ENCODE data around the gene PARD3B. TPM values are rescaled to one million over a fixed set of nuclear protein-coding genes. Genes with fewer than 3 reads are reported as not detected.

Gene PARD3B
- total and polyA plus RNA-seq, 2 of the 13 experiments (the other 11 are each of a cell fraction or from before 2014, with no cell fraction given) = 0.71 to 2.3 TPM

DNA sequence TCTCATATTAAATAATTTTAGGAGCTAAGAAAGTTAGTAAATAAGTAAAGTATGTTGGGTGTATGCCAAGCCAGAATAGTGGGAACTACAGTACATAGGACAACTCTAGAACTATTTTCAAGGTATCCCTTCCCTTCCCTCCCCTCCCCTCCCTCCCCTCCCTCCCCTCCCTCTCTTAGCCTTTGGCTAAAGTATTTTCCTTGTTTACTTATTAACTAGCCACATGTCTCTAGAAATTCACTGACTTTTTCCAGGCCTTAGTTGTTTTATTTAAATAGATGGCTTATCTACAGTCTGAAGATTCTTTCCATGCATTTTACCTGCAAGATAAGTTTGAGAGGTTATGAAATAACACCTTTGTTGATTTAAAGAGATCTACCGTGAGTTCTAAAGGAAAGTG lies 402.1 kb downstream of the PARD3B start (continued):
- TF ChIP-seq ZNF33A (CRISPR knock-in tag; IDR thresholded peaks at IDR 0.05; ENCODE audit: borderline replicate concordance) = no peak
- 0 out of 2 replicates have a peak, but pooled peaks have one; percentile 33 for TF ChIP-seq BCL6 (CRISPR knock-in tag; IDR thresholded peaks at IDR 0.05)
- no peak for TF ChIP-seq ZBTB7A (CRISPR knock-in tag; IDR thresholded peaks at IDR 0.05)
- TF ChIP-seq SKIL (CRISPR knock-in tag; IDR thresholded peaks at IDR 0.05; ENCODE audit: borderline replicate concordance) = no peak
- TF ChIP-seq HDAC1 (CRISPR knock-in tag; IDR thresholded peaks at IDR 0.05) = no peak
- TF ChIP-seq, protein P1, sequence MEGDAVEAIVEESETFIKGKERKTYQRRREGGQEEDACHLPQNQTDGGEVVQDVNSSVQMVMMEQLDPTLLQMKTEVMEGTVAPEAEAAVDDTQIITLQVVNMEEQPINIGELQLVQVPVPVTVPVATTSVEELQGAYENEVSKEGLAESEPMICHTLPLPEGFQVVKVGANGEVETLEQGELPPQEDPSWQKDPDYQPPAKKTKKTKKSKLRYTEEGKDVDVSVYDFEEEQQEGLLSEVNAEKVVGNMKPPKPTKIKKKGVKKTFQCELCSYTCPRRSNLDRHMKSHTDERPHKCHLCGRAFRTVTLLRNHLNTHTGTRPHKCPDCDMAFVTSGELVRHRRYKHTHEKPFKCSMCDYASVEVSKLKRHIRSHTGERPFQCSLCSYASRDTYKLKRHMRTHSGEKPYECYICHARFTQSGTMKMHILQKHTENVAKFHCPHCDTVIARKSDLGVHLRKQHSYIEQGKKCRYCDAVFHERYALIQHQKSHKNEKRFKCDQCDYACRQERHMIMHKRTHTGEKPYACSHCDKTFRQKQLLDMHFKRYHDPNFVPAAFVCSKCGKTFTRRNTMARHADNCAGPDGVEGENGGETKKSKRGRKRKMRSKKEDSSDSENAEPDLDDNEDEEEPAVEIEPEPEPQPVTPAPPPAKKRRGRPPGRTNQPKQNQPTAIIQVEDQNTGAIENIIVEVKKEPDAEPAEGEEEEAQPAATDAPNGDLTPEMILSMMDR (CRISPR knock-in tag; IDR thresholded peaks at IDR 0.05) = no peak
- no peak for TF ChIP-seq STAT6 (CRISPR knock-in tag; IDR thresholded peaks at IDR 0.05; ENCODE audit: borderline replicate concordance)
- TF ChIP-seq ZNF430 (CRISPR knock-in tag; IDR thresholded peaks at IDR 0.05) = no peak
- no peak for TF ChIP-seq KIAA2018 (CRISPR knock-in tag; IDR thresholded peaks at IDR 0.05; ENCODE audit: borderline replicate concordance)
- no peak for TF ChIP-seq ZNF512B (CRISPR knock-in tag; IDR thresholded peaks at IDR 0.05; ENCODE audit: borderline replicate concordance)

Measured in HepG2 (cell line).